Heart left ventricle (tissue), 13 donors: ENCODE data around the gene SVEP1.

Experiments used
- POLR2A ChIP-seq, 2 donors: fragments of 450-650 bp; IDR thresholded peaks; one replicate each; pipeline ENCODE4 v1.6.1; 2017; ENCODE audit warnings: antibody characterized with exemption in 2 of 2, mild to moderate bottlenecking in 2 of 2, moderate library complexity in 2 of 2
- TF ChIP-seq, protein P1 (sequence below), 12 donors: fragments of 200-600 bp; sonication (generic) in 4 of 12; IDR thresholded peaks; one replicate each; pipeline versions ENCODE4 v1.5.0 to v1.8.0; 2018 to 2022; ENCODE audit warnings: antibody characterized with exemption in 12 of 12, mild to moderate bottlenecking in 5 of 12
- donor health status: ischemic (EF 13 %, LVEDD 7.1; RV severe dilation, severe dysfunction).
- donor health status: DM: no; HTN: yes; CAD: no.
- donor health status: DM: no; HTN: no; CAD: no.
- donor health status: ischemic (EF 25% LVEDD 6.9; RV normal size, moderate dysfunction).
- donor health status: ischemic (EF 25% LVEDD 5.7; RV mildly dilated, moderate dysfunction).
- donor health status: ischemic (EF 35%, LVEDD 5.7; RV mildly dilated, moderate dysfunction).
- donor health status: nonischemic (EF 11% LVEDD 7.7; RV severe dilation, severe dysfunction).
- donor health status: DM: yes; HTN: yes; CAD: no.
- donor health status: PGD.
- donor health status: ischemic (EF 29% LVEDD 5.4; RV normal size, mild dysfunction).
- donor health status: nonischemic (EF 23%, LVEDD 6.1; RV moderate dilation, normal function).

GRCh38 chr9:110440796-110441195 lies 138.7 kb downstream of the SVEP1 start:
- TF ChIP-seq, protein P1, sequence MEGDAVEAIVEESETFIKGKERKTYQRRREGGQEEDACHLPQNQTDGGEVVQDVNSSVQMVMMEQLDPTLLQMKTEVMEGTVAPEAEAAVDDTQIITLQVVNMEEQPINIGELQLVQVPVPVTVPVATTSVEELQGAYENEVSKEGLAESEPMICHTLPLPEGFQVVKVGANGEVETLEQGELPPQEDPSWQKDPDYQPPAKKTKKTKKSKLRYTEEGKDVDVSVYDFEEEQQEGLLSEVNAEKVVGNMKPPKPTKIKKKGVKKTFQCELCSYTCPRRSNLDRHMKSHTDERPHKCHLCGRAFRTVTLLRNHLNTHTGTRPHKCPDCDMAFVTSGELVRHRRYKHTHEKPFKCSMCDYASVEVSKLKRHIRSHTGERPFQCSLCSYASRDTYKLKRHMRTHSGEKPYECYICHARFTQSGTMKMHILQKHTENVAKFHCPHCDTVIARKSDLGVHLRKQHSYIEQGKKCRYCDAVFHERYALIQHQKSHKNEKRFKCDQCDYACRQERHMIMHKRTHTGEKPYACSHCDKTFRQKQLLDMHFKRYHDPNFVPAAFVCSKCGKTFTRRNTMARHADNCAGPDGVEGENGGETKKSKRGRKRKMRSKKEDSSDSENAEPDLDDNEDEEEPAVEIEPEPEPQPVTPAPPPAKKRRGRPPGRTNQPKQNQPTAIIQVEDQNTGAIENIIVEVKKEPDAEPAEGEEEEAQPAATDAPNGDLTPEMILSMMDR (IDR thresholded peaks at IDR 0.05), result no peak
- TF ChIP-seq POLR2A (IDR thresholded peaks at IDR 0.05), result no peak
